Effector memory CD8-positive, alpha-beta T cell (primary cell): ENCODE data around the gene GALR1.
A peak's percentile ranks its signal among the peaks of the same experiment; 100 is the strongest.
"Not testable (repeated sequence)": the region's sequence is repeated elsewhere in the genome, so short reads cannot be mapped to it uniquely, and the experiment has no call there.

ENCODE experiments used
- ATAC-seq: fragments of 150-1000 bp; cut with Tn5 transposase; replicated peaks from 2 replicates; pipeline ENCODE4 v1.10.0; 2021; ENCODE audit warnings: mild to moderate bottlenecking, moderate library complexity
- DNase-seq, 3 experiments: peaks; one replicate each; pipeline ENCODE4 v3.0.0; 2021
- H3K27ac Mint-ChIP-seq, 2 donors: one replicate each; pipeline ENCODE4 v1.8.0; 2022; ENCODE audit warnings: mild to moderate bottlenecking in 2 of 2, mixed read lengths in 2 of 2, moderate library complexity in 2 of 2
- H3K27me3 Mint-ChIP-seq, 2 donors: one replicate each; pipeline ENCODE4 v1.8.0; 2022; ENCODE audit warnings: mixed read lengths in 2 of 2
- H3K36me3 Mint-ChIP-seq: one replicate; pipeline ENCODE4 v1.8.0; 2022; ENCODE audit warnings: mild to moderate bottlenecking, moderate library complexity, mixed read lengths; ENCODE audit not compliant: insufficient read depth
- H3K4me1 Mint-ChIP-seq, 2 donors: one replicate each; pipeline ENCODE4 v1.8.0; 2022; ENCODE audit warnings: low read depth in 2 of 2, mixed read lengths in 2 of 2
- H3K4me3 Mint-ChIP-seq, 2 donors: one replicate each; pipeline ENCODE4 v1.8.0; 2022; ENCODE audit warnings: mild to moderate bottlenecking in 2 of 2, mixed read lengths in 2 of 2, moderate library complexity in 2 of 2
- H3K9me3 Mint-ChIP-seq, 2 donors: one replicate each; pipeline ENCODE4 v1.8.0; 2022; ENCODE audit warnings: mixed read lengths in 2 of 2

Gene GALR1

GRCh38 chr18:77222464-77222863 is 27.2 kb upstream of the GALR1 start:
- no peak overlapping the region for H3K4me3 Mint-ChIP-seq
- no peaks in the 10 kb centered on the region for H3K36me3 Mint-ChIP-seq
- no peak for DNase-seq
- no peaks in the 10 kb centered on the region for H3K9me3 Mint-ChIP-seq
- peaks cover 19 to 27% of the 10 kb centered on the region in 2 donors for H3K4me1 Mint-ChIP-seq
- peaks cover 0 to 3% of the 10 kb centered on the region in 2 donors for H3K27me3 Mint-ChIP-seq
- ATAC-seq, result no peak
- H3K27ac Mint-ChIP-seq, result no peak overlapping the region

- no peak for DNase-seq
These were observed 26.4 kb upstream of the GALR1 start for GRCh38 chr18:77223221-77223639.

GRCh38 chr18:77223653-77224052 is 26.0 kb upstream of the GALR1 start:
- H3K4me1 Mint-ChIP-seq, result peaks cover 15 to 23% of the 10 kb centered on the region in 2 donors
- no peaks in the 10 kb centered on the region for H3K9me3 Mint-ChIP-seq
- H3K27me3 Mint-ChIP-seq, result peaks cover 0 to 15% of the 10 kb centered on the region in 2 donors
- ATAC-seq, result no peak
- no peaks in the 10 kb centered on the region for H3K36me3 Mint-ChIP-seq
- H3K27ac Mint-ChIP-seq, result no peak overlapping the region
- H3K4me3 Mint-ChIP-seq, result no peak overlapping the region
- DNase-seq, result no peak

More at GRCh38 chr18:77223221-77223639, 26.4 kb upstream of the GALR1 start:
- ATAC-seq, result no peak
- Mint-ChIP-seq H3K27ac (peak overlapping the region in 1 of 2 donors; percentile 39), H3K4me3 (no peak overlapping the region), H3K27me3 (peaks cover 0 to 11% of the 10 kb centered on the region in 2 donors), H3K4me1 (peaks cover 19 to 27% of the 10 kb centered on the region in 2 donors), H3K9me3 (no peaks in the 10 kb centered on the region), H3K36me3 (no peaks in the 10 kb centered on the region)

GRCh38 chr18:77230645-77231044 is 19.0 kb upstream of the GALR1 start:
- no peak for DNase-seq
- Mint-ChIP-seq H3K9me3 (peaks cover 0 to 2% of the 10 kb centered on the region in 2 donors), H3K4me1 (no peaks in the 10 kb centered on the region), H3K27me3 (peaks cover 31 to 57% of the 10 kb centered on the region in 2 donors), H3K36me3 (no peaks in the 10 kb centered on the region), H3K27ac (no peak overlapping the region), H3K4me3 (no peak overlapping the region)
- no peak for ATAC-seq

GRCh38 chr18:77234504-77235365 is 14.9 kb upstream of the GALR1 start:
- Mint-ChIP-seq H3K4me1 (no peaks in the 10 kb centered on the region), H3K27ac (no peak overlapping the region), H3K36me3 (no peaks in the 10 kb centered on the region), H3K27me3 (peaks cover 43% of the 10 kb centered on the region in 2 donors), H3K9me3 (peaks cover 7 to 16% of the 10 kb centered on the region in 2 donors), H3K4me3 (no peak overlapping the region)
- ATAC-seq (no peak), DNase-seq (no peak)

GRCh38 chr18:77239285-77239684 is 10.4 kb upstream of the GALR1 start:
- DNase-seq, H3K4me1 Mint-ChIP-seq, H3K4me3 Mint-ChIP-seq, ATAC-seq, H3K27ac Mint-ChIP-seq, H3K36me3 Mint-ChIP-seq: not testable (repeated sequence)
- Mint-ChIP-seq H3K9me3 (peaks cover 5 to 16% of the 10 kb centered on the region in 2 donors), H3K27me3 (peaks cover 24 to 33% of the 10 kb centered on the region in 2 donors)

- H3K4me1 Mint-ChIP-seq, result peaks cover 9 to 13% of the 10 kb centered on the region in 2 donors
- ATAC-seq, result peak; percentile 41
- peak overlapping the region; percentile 74 to 78 for H3K4me3 Mint-ChIP-seq
- peaks cover 76 to 85% of the 10 kb centered on the region in 2 donors for H3K27me3 Mint-ChIP-seq
- no peaks in the 10 kb centered on the region for H3K36me3 Mint-ChIP-seq
- no peak for DNase-seq
- peak overlapping the region in 1 of 2 donors; percentile 21 for H3K27ac Mint-ChIP-seq
- H3K9me3 Mint-ChIP-seq, result no peaks in the 10 kb centered on the region
These were observed 627 bp upstream of the GALR1 start for GRCh38 chr18:77248873-77249568.

GRCh38 chr18:77250501-77250925 is 865 bp downstream of the GALR1 start:
- ATAC-seq, result no peak
- Mint-ChIP-seq H3K4me1 (peaks cover 9 to 13% of the 10 kb centered on the region in 2 donors), H3K27me3 (peaks cover 79 to 85% of the 10 kb centered on the region in 2 donors), H3K4me3 (peak overlapping the region; percentile 60 to 82), H3K27ac (no peak overlapping the region), H3K9me3 (no peaks in the 10 kb centered on the region), H3K36me3 (no peaks in the 10 kb centered on the region)
- DNase-seq, result no peak

GRCh38 chr18:77250926-77251729 is 1.5 kb downstream of the GALR1 start:
- peaks cover 82 to 85% of the 10 kb centered on the region in 2 donors for H3K27me3 Mint-ChIP-seq
- DNase-seq, result no peak
- H3K4me3 Mint-ChIP-seq, result peak overlapping the region; percentile 60 to 82
- H3K9me3 Mint-ChIP-seq, result no peaks in the 10 kb centered on the region
- peaks cover 9 to 13% of the 10 kb centered on the region in 2 donors for H3K4me1 Mint-ChIP-seq
- no peak for ATAC-seq
- no peak overlapping the region for H3K27ac Mint-ChIP-seq
- H3K36me3 Mint-ChIP-seq, result no peaks in the 10 kb centered on the region

- DNase-seq (no peak), ATAC-seq (no peak)
- H3K9me3 Mint-ChIP-seq, result no peaks in the 10 kb centered on the region
- peaks cover 82 to 85% of the 10 kb centered on the region in 2 donors for H3K27me3 Mint-ChIP-seq
- peaks cover 9 to 13% of the 10 kb centered on the region in 2 donors for H3K4me1 Mint-ChIP-seq
- H3K4me3 Mint-ChIP-seq, result no peak overlapping the region
- H3K27ac Mint-ChIP-seq, result no peak overlapping the region
- no peaks in the 10 kb centered on the region for H3K36me3 Mint-ChIP-seq
These were observed 2.0 kb downstream of the GALR1 start for GRCh38 chr18:77251730-77252050.

- H3K4me3 Mint-ChIP-seq, result no peak overlapping the region
- no peak for DNase-seq
- H3K36me3 Mint-ChIP-seq, result peaks cover 13% of the 10 kb centered on the region
- peaks cover 60 to 67% of the 10 kb centered on the region in 2 donors for H3K27me3 Mint-ChIP-seq
- peaks cover 0 to 3% of the 10 kb centered on the region in 2 donors for H3K9me3 Mint-ChIP-seq
- H3K4me1 Mint-ChIP-seq, result peaks cover 5 to 6% of the 10 kb centered on the region in 2 donors
- ATAC-seq, result no peak
- no peak overlapping the region for H3K27ac Mint-ChIP-seq
These were observed 5.2 kb downstream of the GALR1 start for GRCh38 chr18:77254711-77255405.

GRCh38 chr18:77255426-77256105 is 5.9 kb downstream of the GALR1 start:
- Mint-ChIP-seq H3K36me3 (peaks cover 13% of the 10 kb centered on the region), H3K27ac (no peak overlapping the region), H3K4me3 (no peak overlapping the region), H3K9me3 (peaks cover 0 to 3% of the 10 kb centered on the region in 2 donors), H3K4me1 (peaks cover 5% of the 10 kb centered on the region in 2 donors), H3K27me3 (peaks cover 59 to 66% of the 10 kb centered on the region in 2 donors)
- no peak for DNase-seq
- no peak for ATAC-seq
